H1 (cell line): ENCODE data around the gene MASTL. TPM values are rescaled to one million over a fixed set of nuclear protein-coding genes. Genes with fewer than 3 reads are reported as not detected.

Experiments used
- CBX8 ChIP-seq: fragments of 300-800, 300-1000 bp; sonication (generic); IDR thresholded peaks from 2 replicates; pipeline ENCODE4 v1.7.1; 2016; ENCODE audit warnings: low read depth, low read length, borderline replicate concordance
- CREB1 ChIP-seq: IDR thresholded peaks from 2 replicates; pipeline ENCODE4 v1.6.1; 2012; ENCODE audit warnings: inconsistent platforms
- GTF2F1 ChIP-seq: IDR thresholded peaks from 2 replicates; pipeline ENCODE4 v1.6.1; 2012; ENCODE audit warnings: low read depth, low read length, improper control_type of control experiment, borderline replicate concordance
- POLR2A ChIP-seq, 2 experiments: IDR thresholded peaks; 1 replicate in 1 of 2; 2 replicates in 1 of 2; pipeline ENCODE4 v1.6.1; 2011; ENCODE audit warnings: low read depth in 2 of 2, low read length in 2 of 2, mild to moderate bottlenecking in 2 of 2; ENCODE audit errors: control extremely low read depth in 1 of 2
- polyA plus RNA-seq, 7 experiments: library from polyadenylated mRNA; depleted of rRNA in 3 of 7; stranded (reverse) in 5 of 7; unstranded in 2 of 7; fragments of >200 nt in 5 of 7; fragments of 200-250 nt in 2 of 7; gene quantifications; 1 replicate in 5 of 7; 2 replicates in 1 of 7; 4 replicates in 1 of 7; pipeline versions ENCODE4 v1.2.1 to v1.2.3, GENCODE V29; 2011 to 2013; ENCODE audit warnings: missing spikeins in 2 of 7, mixed read lengths in 2 of 7
- total RNA-seq: library from RNA; stranded (reverse); fragmentation: NEBNext Ultra II Directional; extraction: Animal tissue kit (Norgen Biotek cat#: 25700); gene quantifications from 2 replicates; pipeline ENCODE4 v1.2.1, GENCODE V29; 2021
- TF ChIP-seq, protein P1 (sequence below): fragments of 300-600 bp; sonication (generic); IDR thresholded peaks from 2 replicates; pipeline ENCODE4 v1.7.1; 2012; ENCODE audit warnings: low read length, moderate library complexity, mild to moderate bottlenecking, inconsistent platforms; ENCODE audit not compliant: insufficient replicate concordance

Gene MASTL
- total and polyA plus RNA-seq, 2 of the 8 experiments (the other 6 are each of a cell fraction or from before 2014, with no cell fraction given): 14.9 to 42.5 TPM

DNA sequence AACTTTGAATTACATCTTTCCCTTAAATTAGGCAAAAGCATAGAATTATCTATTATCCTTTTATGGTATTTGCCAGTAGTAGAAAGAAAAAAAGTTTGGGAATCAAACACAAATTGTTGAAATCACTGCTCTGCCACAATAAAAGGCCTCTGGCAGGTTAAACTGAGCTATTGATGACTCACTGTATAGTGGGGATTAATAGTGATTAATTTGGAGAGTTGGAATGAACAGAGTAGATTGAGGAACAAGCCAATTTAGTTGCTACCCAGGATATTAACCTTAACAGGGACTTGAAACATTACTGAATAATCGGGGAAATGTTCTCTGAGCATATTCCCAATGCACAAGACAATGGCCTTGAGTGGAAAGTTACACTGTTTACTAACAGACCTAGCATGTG, 33.1 kb downstream of the MASTL start (continued):
- TF ChIP-seq GTF2F1: no peak
- TF ChIP-seq, protein P1, sequence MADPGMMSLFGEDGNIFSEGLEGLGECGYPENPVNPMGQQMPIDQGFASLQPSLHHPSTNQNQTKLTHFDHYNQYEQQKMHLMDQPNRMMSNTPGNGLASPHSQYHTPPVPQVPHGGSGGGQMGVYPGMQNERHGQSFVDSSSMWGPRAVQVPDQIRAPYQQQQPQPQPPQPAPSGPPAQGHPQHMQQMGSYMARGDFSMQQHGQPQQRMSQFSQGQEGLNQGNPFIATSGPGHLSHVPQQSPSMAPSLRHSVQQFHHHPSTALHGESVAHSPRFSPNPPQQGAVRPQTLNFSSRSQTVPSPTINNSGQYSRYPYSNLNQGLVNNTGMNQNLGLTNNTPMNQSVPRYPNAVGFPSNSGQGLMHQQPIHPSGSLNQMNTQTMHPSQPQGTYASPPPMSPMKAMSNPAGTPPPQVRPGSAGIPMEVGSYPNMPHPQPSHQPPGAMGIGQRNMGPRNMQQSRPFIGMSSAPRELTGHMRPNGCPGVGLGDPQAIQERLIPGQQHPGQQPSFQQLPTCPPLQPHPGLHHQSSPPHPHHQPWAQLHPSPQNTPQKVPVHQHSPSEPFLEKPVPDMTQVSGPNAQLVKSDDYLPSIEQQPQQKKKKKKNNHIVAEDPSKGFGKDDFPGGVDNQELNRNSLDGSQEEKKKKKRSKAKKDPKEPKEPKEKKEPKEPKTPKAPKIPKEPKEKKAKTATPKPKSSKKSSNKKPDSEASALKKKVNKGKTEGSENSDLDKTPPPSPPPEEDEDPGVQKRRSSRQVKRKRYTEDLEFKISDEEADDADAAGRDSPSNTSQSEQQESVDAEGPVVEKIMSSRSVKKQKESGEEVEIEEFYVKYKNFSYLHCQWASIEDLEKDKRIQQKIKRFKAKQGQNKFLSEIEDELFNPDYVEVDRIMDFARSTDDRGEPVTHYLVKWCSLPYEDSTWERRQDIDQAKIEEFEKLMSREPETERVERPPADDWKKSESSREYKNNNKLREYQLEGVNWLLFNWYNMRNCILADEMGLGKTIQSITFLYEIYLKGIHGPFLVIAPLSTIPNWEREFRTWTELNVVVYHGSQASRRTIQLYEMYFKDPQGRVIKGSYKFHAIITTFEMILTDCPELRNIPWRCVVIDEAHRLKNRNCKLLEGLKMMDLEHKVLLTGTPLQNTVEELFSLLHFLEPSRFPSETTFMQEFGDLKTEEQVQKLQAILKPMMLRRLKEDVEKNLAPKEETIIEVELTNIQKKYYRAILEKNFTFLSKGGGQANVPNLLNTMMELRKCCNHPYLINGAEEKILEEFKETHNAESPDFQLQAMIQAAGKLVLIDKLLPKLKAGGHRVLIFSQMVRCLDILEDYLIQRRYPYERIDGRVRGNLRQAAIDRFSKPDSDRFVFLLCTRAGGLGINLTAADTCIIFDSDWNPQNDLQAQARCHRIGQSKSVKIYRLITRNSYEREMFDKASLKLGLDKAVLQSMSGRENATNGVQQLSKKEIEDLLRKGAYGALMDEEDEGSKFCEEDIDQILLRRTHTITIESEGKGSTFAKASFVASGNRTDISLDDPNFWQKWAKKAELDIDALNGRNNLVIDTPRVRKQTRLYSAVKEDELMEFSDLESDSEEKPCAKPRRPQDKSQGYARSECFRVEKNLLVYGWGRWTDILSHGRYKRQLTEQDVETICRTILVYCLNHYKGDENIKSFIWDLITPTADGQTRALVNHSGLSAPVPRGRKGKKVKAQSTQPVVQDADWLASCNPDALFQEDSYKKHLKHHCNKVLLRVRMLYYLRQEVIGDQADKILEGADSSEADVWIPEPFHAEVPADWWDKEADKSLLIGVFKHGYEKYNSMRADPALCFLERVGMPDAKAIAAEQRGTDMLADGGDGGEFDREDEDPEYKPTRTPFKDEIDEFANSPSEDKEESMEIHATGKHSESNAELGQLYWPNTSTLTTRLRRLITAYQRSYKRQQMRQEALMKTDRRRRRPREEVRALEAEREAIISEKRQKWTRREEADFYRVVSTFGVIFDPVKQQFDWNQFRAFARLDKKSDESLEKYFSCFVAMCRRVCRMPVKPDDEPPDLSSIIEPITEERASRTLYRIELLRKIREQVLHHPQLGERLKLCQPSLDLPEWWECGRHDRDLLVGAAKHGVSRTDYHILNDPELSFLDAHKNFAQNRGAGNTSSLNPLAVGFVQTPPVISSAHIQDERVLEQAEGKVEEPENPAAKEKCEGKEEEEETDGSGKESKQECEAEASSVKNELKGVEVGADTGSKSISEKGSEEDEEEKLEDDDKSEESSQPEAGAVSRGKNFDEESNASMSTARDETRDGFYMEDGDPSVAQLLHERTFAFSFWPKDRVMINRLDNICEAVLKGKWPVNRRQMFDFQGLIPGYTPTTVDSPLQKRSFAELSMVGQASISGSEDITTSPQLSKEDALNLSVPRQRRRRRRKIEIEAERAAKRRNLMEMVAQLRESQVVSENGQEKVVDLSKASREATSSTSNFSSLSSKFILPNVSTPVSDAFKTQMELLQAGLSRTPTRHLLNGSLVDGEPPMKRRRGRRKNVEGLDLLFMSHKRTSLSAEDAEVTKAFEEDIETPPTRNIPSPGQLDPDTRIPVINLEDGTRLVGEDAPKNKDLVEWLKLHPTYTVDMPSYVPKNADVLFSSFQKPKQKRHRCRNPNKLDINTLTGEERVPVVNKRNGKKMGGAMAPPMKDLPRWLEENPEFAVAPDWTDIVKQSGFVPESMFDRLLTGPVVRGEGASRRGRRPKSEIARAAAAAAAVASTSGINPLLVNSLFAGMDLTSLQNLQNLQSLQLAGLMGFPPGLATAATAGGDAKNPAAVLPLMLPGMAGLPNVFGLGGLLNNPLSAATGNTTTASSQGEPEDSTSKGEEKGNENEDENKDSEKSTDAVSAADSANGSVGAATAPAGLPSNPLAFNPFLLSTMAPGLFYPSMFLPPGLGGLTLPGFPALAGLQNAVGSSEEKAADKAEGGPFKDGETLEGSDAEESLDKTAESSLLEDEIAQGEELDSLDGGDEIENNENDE: no peak
- no peak for TF ChIP-seq CBX8
- TF ChIP-seq CREB1: no peak
- TF ChIP-seq POLR2A (IDR thresholded peaks at IDR 0.05; ENCODE audit: control extremely low read depth in 1 of 2, low read depth in 2 of 2, low read length in 2 of 2): no peak
- TF ChIP-seq, all 59 proteins: peak for 0
